H1 (cell line): ENCODE data around the gene NEDD4L.

Experiments
- CTBP2 ChIP-seq: IDR thresholded peaks from 2 replicates; pipeline ENCODE4 v1.7.0; 2011; ENCODE audit warnings: borderline replicate concordance, mild to moderate bottlenecking, moderate library complexity, mixed read lengths, low read length; ENCODE audit not compliant: insufficient read depth, insufficient read length
- POLR2AphosphoS5 ChIP-seq: IDR thresholded peaks from 2 replicates; pipeline ENCODE4 v1.6.1; 2011; ENCODE audit warnings: low read depth, low read length
- SIN3A ChIP-seq, 2 experiments: IDR thresholded peaks in 1 of 2; conservative IDR thresholded peaks in 1 of 2; 2 replicates each; pipeline ENCODE4 v1.6.1; 2011 to 2012; ENCODE audit warnings: low read length in 2 of 2, improper control_type of control experiment in 1 of 2, low read depth in 1 of 2, mild to moderate bottlenecking in 1 of 2
- TF ChIP-seq, protein P1 (sequence below): IDR thresholded peaks from 2 replicates; pipeline ENCODE4 v1.6.1; 2012; ENCODE audit warnings: inconsistent platforms

DNA sequence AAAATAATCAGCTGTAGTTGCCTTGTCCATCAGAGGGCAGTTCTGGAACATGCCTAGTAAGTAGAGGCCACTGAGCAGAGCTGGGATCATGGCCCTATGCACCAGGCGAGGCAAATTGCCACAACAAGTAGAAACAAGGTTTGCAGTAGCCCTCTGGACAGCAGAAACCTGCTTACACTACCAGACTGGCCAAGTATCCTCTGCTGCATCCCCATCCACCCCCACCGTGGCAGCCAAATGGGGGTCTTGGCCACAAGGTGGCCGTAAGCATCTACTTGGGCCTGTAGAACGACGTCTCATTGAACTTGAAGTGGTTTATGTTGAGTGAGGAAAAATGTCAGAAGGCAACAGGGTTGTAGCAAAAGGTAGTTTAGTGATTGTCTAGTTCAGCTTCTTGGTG lies 343.7 kb downstream of the NEDD4L start:
- TF ChIP-seq CTBP2 (no peak), POLR2AphosphoS5 (no peak), SIN3A (conservative IDR thresholded peaks at IDR 0.05 in 1 of 2, IDR thresholded peaks at IDR 0.05 in 1 of 2; ENCODE audit: low read depth in 1 of 2, low read length in 2 of 2) (no peak)
- TF ChIP-seq, protein P1, sequence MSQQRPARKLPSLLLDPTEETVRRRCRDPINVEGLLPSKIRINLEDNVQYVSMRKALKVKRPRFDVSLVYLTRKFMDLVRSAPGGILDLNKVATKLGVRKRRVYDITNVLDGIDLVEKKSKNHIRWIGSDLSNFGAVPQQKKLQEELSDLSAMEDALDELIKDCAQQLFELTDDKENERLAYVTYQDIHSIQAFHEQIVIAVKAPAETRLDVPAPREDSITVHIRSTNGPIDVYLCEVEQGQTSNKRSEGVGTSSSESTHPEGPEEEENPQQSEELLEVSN, result no peak
